COLO668 (cell line): Measurements from ENCODE around the gene BLCAP.

ENCODE experiments used
- DNase-seq: peaks from one replicate; lab custom pipeline; 2025; ENCODE audit not compliant: unreplicated experiment; lab: John Stamatoyannopoulos, UW

The BLCAP gene

DNA sequence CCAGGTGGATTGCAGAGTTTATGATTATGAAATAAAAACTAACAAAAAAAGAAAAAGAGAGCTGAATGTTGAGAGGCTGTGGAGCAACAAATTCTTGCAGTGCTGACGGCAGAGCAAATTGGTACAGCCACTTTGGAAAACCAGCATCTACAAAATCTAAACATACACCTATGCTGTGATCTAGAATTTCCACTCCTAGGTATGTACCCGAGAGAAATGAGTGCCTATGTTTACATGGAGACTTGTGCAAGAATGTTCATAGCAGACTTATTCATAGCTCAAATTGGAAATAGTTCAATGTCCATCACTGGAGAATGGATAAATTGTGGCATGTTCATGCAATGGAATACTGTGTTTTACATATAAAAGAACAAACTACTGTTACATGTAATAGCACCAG, 3.0 kb upstream of the BLCAP start:
- no peak for DNase-seq

DNA sequence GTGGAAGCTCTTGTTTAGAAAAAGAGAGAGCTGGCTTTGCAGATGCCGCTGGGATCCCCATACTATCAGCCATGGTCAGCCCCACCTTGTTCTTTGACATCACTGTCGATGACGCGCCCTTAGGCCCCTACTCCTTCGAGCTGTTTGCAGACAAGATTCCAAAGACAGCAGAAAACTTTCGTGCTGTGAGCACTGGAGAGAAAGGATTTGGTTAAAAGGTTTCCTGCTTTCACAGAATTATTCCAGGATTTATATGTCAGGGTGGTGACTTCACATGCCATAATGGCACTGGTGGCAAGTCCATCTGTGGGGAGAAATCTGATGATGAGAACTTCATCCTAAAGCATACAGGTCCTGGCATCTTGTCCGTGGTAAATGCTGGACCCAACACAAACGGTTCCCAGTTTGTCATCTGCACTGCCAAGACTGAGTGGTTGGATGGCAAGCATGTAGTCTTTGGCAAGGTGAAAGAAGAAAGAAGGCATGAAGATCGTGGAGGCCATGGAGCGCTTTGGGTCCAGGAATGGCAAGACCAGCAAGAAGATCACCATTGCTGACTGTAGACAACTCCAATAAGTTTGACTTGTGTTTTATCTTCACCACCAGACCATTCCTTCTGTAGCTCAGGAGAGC, 2.4 kb upstream of the BLCAP start:
- DNase-seq: no peak

DNA sequence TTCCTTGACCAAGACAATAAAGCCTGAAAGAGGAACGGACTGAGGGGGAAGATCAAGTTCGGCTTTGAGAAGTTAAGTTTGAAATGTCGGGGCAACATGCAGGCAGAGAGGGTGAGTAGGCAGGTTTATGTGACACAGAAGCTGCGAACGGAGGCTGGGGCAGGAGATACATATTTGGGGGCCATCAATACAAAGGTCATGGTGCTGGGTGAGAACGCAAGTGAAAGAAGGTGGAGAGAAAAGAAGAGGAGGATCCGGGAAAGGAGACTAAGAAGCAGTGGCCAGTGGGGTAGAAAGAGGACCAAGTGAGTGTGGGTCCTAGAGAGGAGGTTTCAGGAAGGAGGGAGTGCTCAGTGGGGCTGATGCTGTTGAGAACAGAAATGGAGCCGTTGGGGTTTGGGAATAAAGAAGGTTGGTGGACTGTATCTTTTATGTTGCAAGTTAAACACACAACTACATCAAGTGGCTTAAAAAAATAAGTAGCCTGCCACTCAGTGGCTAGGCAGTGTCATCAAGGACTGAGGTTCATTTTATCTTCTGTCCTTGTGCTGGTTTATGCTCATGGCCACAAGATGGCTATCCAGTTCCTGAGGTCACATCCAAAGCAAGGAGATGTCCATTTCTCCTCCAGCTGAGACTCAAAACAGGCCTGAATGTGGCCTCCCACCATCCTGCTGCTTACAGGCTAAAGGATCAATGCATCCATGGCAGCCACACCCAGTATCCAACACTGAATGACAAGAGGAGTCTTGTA, 1.7 kb upstream of the BLCAP start:
- DNase-seq: no peak

DNA sequence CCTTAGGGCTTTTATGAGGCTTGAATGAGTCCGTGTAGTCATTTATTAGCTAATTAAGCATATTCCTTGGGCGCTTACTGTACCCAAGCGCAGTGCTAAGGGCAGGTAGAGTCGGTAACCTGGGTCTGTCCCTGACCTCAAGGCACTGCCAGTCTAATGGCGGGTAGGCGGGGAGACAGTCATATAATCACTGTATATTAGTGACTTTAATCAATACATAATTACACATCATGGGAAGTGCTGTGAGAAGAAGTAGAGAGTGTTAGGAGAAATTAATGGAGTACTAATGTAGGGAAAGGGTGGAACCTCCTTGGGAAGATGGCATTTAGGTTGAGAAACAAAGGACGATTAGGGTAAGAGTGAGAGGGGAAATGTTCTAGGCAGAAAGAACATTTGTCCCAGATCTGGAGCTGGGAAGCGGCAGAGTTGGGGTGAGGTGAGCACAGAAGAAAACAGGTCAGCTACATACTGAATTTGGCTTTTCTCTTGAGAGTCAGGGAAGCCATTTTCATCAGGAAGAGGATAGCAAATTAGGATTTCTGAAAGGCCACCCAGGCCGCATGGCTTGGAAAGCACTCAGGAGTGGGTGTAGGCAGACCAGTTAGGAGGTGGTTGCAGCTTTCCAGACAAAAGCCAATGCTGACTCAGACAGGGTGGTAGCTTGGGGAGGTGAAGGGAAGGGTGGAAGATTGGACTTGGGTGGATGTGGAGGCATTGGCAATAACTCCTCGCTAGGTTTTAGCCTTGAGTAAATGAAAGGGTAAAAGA, 954 bp upstream of the BLCAP start:
- DNase-seq: no peak

DNA sequence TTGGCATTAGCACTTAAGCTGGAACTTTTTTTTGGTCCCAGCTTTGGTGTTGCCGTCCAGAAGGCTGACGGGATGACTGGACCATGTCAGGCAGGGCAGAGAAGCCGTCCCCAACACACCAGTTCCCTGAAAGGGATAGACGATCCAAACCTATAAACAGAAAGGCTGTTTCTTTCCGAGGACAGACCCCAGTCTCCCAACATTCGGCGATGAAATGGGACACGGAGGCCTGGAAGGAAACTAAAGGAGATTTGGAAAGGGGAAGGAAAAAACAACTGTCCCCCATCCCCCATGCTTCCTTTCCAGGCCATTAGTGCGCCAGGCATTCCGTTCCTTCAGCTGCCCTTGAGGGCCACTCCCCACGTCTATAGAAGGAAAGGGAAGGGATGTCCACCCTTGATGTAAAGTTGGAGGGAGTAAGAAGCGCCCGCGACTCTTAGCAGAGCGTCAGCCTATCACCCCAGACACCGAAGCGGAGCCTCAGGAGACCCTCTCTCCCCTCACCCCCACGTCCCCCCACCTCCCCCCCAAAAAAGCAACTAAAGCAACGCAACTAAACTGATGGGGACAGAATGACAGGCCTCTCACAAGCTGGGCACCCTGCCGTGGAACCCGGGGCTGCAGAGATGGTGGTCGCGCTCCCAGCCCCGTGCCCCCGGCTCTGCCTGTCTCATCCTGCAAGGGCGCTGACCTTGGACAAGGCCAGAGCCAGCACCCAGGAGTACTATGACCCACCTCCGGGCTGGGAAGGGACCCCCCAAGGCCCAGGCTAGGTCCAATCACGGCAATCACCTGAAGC, 638 bp downstream of the BLCAP start:
- peak; percentile 29 for DNase-seq

DNA sequence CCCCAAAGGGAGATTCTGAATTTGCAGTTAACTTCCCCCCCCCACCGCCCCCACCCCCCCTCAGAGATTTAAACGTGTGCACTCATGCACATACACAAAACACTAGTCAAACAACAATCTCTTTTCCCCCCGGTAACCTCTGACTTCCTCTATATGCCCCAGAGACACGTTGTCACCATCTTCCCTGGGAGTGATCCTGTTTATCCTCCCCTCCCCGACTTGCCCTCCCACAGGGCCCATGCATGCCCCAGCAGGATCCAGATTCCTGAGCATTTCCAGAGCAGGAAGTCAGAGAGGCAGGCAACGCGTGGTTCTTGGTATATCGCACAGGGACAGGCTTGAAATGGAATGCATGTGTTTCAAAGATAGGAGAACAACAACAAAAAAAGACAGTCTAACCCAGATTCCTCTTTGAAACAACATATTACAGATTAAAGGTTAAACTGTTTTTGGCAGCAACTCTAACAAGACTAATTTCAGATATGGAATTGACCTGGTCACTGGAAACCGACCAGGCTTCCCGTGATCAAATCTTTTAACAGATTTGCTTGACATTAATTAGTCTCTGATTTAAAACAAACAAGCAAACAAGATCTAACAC, 1.3 kb downstream of the BLCAP start:
- DNase-seq: peak; percentile 63

DNA sequence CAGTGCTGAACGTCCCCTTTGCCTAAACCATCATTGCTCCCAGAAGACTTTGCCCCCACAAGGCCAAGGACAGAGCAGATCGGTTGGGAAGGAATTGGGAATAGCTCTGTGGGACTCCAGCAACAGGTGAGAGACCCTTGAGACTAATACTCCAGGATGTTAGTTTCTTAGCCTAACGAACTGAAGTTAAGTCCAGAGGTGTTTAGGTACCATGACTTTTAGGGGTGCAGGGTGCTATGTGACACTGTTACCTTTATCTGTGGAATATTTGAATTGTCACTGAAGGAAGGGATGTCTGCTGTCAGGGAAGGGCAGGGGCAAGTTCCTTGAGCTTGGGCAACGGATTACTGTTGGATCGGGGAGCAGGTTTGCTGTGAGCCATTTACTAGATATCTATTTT, 1.9 kb downstream of the BLCAP start:
- DNase-seq: no peak

DNA sequence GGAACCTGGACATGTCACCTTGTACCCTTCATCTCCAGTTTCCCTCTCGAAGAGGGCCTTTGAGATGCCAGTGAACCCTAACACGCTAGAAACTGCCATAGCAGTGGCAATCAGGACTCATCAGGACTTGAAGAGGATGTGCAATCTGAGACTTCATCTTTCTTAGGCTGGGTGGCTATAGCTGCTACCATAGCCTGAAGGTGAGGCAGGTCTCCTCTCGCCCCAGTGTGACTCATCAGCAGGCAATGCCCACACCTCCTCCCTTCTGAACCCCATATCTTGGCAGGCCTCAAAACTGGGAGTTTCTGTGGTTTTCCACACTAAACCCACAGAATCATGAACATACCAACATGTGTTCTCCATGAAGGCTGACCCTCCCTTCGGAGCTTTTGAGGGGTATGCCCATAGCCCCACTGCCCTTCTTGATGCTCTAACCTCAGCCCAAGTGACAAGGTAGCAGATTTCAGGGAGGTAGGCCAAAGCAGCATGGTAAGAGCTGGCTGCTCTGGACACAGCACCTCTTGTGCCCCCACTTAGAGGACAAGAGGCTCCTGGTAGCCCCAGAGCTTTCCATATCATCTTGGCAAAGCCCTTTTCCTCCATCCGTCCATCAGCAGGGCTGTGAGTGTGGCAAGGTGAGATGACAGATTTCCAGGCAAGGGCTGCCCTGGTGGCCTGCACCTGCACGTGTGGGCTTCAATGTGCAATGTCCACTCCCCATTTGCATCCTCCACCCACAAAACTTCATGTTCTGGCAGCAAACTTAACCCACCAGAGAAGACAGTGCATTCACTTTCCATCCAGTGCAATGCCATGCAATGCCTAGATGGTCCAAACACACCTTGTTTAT, 2.6 kb downstream of the BLCAP start:
- peak; percentile 48 for DNase-seq

DNA sequence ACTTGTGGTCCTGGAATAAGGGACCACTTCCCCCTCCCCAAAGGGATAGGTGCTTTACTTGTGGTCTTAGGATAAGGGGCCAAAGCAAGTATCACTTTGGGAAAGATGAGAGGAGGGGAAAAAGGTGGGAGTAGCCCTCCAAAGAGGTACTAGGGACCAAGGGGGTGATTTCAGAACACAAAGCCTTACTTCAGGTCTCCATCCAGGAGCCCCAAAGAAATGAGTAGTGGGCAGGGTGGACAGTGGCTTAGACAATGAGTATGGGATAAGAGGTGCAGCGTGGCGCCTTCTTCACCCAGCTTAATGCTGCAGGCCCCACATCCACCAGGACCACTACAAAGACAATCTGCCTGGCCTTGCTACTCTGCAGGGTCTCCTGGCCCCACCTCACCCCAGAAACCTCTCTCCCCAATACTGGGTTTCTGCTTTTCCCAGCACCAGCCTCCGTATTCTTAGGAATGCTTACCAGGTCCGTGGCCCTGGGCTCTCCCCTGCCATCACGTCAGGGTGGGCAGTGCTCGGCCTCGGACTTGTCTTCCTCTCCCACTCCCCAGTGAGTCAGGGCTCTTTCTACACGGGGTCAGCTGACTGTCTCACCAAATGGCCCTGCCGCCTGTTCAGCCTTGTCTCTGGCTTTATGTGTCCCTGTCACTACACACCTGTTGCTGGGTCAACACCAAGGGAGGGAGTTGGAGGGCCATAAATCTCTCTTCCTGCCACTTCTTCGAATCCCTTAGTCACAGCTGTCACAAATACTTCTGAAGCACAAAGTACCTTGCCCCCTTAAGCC, 3.6 kb downstream of the BLCAP start:
- DNase-seq: peak; percentile 89

DNA sequence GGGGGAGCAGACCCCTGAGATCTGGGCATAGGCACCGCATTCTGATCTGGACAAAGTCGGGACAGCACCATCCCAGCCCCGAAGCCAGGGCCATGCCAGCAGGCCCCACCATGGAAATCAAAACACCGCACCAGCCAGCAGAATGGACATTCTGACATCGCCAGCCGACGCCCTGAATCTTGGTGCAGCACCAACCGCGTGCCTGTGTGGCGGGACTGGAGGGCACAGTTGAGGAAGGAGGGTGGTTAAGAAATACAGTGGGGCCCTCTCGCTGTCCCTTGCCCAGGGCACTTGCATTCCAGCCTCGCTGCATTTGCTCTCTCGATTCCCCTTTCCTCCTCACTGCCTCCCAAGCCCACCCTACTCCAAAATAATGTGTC, 4.7 kb downstream of the BLCAP start:
- peak; percentile 53 for DNase-seq

DNA sequence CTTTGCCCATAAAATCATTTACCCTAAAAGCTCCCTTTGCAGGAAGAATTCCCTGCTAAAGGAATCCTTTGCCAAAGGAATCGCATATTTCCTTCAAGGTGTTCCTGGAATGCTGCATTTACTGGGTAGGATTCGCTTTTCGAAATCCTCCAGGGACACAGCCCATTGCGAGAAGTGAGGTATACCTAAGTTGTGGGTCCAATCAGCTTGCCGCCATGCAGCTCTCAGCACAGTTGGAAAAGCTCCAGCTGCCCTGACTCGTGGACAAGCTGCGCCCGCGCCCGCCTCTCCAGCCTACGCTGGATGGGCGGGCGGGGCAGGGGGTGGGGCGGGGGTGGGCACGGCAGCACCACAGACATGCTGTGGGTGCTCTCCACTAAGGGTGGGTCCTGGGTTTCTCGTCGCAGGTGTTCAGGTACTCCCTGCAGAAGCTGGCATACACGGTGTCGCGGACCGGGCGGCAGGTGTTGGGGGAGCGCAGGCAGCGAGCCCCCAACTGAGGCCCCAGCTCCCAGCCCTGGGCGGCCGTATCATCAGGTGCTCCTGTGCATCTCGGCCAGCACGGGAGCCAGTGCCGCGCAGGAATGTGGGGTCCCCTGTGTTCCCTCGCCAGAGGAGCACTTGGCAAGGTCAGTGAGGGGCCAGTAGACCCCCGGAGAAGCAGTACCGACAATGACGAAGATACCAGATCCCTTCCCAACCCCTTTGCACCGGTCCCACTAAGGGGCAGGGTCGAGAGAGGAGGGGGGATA, 5.2 kb downstream of the BLCAP start:
- peak; percentile 93 for DNase-seq

DNA sequence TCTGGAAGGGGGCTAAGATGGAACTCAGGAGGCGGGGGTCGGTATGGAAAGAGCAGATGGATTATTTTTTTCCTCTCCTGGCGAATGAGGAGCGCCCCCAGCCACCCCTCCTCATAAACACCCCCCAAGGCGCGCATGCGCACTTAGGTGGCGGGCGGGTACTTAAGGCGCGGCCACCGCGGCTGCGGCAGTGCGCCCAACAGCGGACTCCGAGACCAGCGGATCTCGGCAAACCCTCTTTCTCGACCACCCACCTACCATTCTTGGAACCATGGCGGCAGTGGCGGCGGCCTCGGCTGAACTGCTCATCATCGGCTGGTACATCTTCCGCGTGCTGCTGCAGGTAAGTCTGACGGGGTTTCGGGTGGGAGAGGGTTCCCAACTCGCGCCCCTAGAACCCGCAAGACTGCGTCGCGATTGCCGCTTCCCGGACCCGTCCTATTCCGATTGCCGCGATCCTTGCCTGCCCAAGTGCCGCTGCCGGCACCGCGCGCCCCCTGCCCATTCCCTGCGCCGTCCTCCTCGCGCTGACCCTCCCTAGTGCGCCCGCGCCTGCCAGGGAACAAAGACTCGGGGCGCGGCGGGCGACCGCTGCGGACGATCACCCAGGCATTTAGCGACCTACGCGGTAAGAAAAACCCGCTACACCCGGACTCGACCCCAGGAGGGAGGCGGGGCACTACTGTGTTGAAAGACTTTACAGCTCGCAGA, 6.5 kb downstream of the BLCAP start, which contains the start of gene NNAT:
NNAT (plus strand) TSS at position 190 of the 711 bp plus-strand sequence; CDS start at position 272, 82 bp downstream.
- DNase-seq: no peak

DNA sequence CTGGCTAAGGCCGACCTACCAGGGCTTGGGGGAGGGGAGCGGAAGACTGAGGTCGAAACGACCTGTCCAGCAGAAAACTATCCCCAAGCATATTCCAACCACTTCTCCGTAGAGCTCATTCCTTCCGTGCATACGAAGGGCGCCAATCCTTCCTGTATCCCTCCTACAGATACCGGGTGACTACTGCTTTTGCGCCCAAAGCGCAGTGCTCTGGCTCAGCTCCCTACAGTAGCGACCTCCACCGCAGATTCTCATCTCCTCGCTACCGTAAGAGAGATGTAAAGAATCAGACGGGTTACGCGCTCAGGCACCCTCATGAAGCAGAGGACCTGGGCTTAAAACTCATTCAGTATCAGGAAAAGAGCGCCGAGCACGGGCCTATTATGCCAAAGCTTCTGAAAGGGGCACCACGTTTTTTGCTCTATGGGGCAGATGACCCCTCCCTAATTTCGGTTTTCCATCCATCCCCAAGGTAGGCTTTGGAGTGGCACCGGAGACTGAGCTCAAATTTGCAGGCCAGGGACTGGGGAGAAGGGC, 7.2 kb downstream of the BLCAP start:
- no peak for DNase-seq

DNA sequence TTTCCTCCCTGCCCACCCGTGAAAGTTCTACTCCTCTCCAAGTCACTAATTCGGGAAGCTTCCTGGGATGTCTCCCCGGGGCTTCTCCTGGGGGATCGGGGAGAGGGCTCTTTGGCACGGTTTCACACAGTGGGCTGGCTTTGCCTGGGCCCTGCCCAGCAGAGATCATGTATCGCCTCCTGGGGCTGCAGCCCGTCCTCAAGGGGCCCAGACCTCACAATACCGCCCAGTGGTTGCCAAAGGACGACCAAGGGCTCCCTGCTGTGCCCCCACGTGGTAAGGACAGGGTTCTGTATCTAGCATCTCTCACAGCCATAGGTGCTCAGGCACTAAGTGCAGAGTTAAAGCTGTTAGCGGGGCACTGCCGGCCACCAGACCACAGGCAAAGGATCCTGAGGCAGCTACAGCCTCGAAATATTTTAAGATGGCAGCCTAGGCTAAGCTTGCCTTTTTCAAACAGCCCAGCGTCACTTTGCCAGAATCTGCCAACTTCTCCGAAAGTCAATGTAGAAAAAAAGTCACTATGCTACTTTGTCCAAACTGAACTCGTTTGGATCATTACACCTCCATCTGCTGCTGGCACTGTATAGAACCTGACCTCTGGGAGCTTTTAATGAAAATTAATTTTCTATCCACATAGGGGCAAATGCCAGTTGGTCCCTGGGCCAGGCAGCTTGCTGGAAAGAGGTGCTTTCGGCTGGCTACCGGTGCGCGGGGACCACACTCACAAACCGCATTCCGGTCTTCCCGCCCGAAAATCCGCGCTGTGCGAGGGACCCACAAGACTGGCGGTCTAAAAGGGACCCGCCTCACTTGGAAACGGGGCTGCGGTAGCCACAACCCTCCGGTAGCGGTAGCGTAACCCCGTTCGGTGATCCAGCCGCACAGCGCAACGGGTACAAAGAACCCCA, 7.9 kb downstream of the BLCAP start:
- DNase-seq: peak; percentile 92

DNA sequence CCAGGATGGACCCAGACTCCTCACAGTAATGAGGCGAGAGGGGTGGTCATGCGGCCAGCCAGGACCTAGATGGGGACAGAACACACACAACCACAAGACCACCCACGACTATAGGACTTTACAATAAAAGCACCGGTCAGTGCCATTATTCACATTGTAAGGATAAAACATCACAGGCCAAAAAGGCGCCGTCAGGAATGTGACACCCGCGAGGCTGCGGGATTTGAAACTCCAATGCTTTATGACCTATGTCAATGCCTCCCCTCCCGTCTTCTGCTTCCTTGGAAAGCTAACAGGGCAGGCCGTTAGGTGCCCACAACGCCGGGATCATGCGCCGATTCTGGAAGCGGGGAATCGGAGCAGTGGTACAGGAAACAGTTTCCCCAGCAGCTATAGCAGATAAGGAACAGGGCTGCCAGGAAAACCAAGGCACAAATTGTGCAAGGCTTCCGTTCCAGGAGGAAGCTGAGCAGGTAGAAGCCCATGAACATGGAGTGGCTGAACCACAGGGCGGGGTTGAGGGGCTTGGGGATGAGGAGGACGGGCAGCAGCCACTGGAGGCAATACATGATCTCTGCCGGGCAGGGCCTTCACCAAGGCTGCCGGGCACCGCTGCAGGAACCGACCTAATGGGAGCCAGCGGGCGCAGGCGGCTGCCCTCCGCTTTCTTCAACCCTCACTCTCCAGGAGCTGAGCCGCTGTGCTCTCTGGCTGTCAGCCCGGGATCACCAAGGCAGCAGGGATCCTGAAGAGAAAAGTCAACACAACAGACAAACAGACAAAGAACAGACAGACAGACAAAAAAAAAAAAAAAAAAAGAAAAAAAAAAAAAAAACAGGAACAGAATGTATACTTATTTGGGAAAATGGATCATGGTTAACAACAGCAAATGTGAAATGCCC, 8.8 kb downstream of the BLCAP start:
- DNase-seq: peak; percentile 79
